ENCODE data around the gene CFAP46. TPM values are rescaled to one million over a fixed set of nuclear protein-coding genes. Genes with fewer than 3 reads are reported as not detected.

Gene CFAP46
- polyA plus RNA-seq, 1 of the 3 experiments (the other 2 are of a cell fraction), result 3.9 TPM

DNA sequence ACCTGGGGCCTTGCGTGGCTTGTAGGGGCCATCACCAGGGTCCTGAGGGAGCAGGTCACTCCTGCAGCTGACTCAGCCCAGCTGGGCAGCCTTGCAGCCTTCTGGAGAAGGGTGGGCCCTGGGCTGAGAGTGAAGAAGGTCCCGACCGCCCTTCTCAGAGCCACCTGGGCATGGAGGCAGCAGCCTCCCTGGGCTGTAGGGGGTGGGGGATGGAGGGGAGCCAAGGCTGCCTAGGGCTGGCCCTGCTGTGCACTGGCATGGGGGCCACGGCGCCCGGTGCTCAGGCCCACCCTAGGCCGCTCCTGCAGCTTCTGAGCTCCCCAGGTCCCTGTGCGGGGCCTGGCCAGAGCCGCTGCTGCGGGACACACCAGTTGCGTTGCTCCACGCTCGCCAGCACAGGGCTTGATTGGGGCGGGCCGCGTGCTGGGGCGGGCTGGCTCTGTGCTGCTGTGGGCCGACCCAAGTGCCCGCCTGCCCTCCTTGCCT, 92.8 kb downstream of the CFAP46 start:
- no peak overlapping the region for H3K4me3 ChIP-seq (ENCODE audit: low read depth in 2 of 2, low read length in 1 of 2)
- DNase-seq, result no peak
- no peaks in the 10 kb centered on the region for H3K27me3 ChIP-seq (ENCODE audit: insufficient read depth)
- H3K27ac ChIP-seq (ENCODE audit: low read depth in 2 of 2, low read length in 1 of 2), result no peak overlapping the region
- POLR2A ChIA-PET, result no interaction called here
- H3K9me3 ChIP-seq, result no peaks in the 10 kb centered on the region
- CTCF ChIA-PET, result interaction anchor here (1.1 to 1.3 kb wide), 3 partner anchors 11 to 195 kb away, joined by 3 to 4 read pairs (median 3); no protein-coding TSS in a partner anchor
- no peak overlapping the region for H3K9ac ChIP-seq
- H3K4me2 ChIP-seq, result no peak overlapping the region
- no peak overlapping the region for H2AFZ ChIP-seq (ENCODE audit: low read depth)
- 92% methylated on average over 8 of the region's 19 CpGs for WGBS (ENCODE audit: low lambda C conversion rate)
- no peaks in the 10 kb centered on the region for H3K79me2 ChIP-seq (ENCODE audit: insufficient read depth)
- H3K36me3 ChIP-seq (replicated peaks in 1 of 2; ENCODE audit: control insufficient read depth in 1 of 2, insufficient read depth in 2 of 2, low read length in 1 of 2), result no peaks in the 10 kb centered on the region
- TF ChIP-seq FOXM1 (IDR thresholded peaks at IDR 0.05; ENCODE audit: low read depth), result no peak
- no peak for TF ChIP-seq TEAD4 (IDR thresholded peaks at IDR 0.05; ENCODE audit: borderline replicate concordance, insufficient read depth)
- no peak for TF ChIP-seq GABPA (IDR thresholded peaks at IDR 0.05; ENCODE audit: low read depth)
- TF ChIP-seq, protein P1, sequence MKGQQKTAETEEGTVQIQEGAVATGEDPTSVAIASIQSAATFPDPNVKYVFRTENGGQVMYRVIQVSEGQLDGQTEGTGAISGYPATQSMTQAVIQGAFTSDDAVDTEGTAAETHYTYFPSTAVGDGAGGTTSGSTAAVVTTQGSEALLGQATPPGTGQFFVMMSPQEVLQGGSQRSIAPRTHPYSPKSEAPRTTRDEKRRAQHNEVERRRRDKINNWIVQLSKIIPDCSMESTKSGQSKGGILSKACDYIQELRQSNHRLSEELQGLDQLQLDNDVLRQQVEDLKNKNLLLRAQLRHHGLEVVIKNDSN (IDR thresholded peaks at IDR 0.05; ENCODE audit: borderline replicate concordance, low read depth), result no peak
- no peak for TF ChIP-seq JUND (IDR thresholded peaks at IDR 0.05)
- no peak for TF ChIP-seq ELF1 (IDR thresholded peaks at IDR 0.05)
- TF ChIP-seq MAX (IDR thresholded peaks at IDR 0.05; ENCODE audit: low read depth), result no peak
- TF ChIP-seq, protein P2, sequence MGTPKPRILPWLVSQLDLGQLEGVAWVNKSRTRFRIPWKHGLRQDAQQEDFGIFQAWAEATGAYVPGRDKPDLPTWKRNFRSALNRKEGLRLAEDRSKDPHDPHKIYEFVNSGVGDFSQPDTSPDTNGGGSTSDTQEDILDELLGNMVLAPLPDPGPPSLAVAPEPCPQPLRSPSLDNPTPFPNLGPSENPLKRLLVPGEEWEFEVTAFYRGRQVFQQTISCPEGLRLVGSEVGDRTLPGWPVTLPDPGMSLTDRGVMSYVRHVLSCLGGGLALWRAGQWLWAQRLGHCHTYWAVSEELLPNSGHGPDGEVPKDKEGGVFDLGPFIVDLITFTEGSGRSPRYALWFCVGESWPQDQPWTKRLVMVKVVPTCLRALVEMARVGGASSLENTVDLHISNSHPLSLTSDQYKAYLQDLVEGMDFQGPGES (IDR thresholded peaks at IDR 0.05; ENCODE audit: low read depth, low read length), result no peak
- no peak for TF ChIP-seq YY1 (IDR thresholded peaks at IDR 0.05; ENCODE audit: low read depth)
- no peak for TF ChIP-seq MXI1 (IDR thresholded peaks at IDR 0.05; ENCODE audit: low read depth, low read length)
- TF ChIP-seq SMC3 (IDR thresholded peaks at IDR 0.05; ENCODE audit: low read depth, low read length), result no peak
- TF ChIP-seq GATA2 (CRISPR knock-in tag; IDR thresholded peaks at IDR 0.05), result no peak
- TF ChIP-seq, protein P3, sequence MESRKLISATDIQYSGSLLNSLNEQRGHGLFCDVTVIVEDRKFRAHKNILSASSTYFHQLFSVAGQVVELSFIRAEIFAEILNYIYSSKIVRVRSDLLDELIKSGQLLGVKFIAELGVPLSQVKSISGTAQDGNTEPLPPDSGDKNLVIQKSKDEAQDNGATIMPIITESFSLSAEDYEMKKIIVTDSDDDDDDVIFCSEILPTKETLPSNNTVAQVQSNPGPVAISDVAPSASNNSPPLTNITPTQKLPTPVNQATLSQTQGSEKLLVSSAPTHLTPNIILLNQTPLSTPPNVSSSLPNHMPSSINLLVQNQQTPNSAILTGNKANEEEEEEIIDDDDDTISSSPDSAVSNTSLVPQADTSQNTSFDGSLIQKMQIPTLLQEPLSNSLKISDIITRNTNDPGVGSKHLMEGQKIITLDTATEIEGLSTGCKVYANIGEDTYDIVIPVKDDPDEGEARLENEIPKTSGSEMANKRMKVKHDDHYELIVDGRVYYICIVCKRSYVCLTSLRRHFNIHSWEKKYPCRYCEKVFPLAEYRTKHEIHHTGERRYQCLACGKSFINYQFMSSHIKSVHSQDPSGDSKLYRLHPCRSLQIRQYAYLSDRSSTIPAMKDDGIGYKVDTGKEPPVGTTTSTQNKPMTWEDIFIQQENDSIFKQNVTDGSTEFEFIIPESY (IDR thresholded peaks at IDR 0.05; ENCODE audit: borderline replicate concordance, low read depth), result no peak
- no peaks in the 10 kb centered on the region for H4K20me1 ChIP-seq (ENCODE audit: insufficient read depth)
- H3K9me2 ChIP-seq, result no peaks in the 10 kb centered on the region
- H3K4me1 ChIP-seq (ENCODE audit: control insufficient read depth in 1 of 2, insufficient read depth in 2 of 2, low read depth in 1 of 2, low read length in 1 of 2), result peaks cover 0 to 3% of the 10 kb centered on the region in 2 experiments; a peak in 1 of 4 replicates
- H3F3A ChIP-seq (replicated peaks; ENCODE audit: insufficient read depth), result no peaks in the 10 kb centered on the region

GRCh38 chr10:132848951-132849545, 93.3 kb downstream of the CFAP46 start:
- H3K9me3 ChIP-seq, result no peaks in the 10 kb centered on the region
- H3K4me3 ChIP-seq (ENCODE audit: low read depth in 2 of 2, low read length in 1 of 2), result no peak overlapping the region
- H2AFZ ChIP-seq (ENCODE audit: low read depth), result no peak overlapping the region
- H3K27me3 ChIP-seq (ENCODE audit: insufficient read depth), result no peaks in the 10 kb centered on the region
- H3F3A ChIP-seq (replicated peaks; ENCODE audit: insufficient read depth), result no peaks in the 10 kb centered on the region
- no peaks in the 10 kb centered on the region for H3K79me2 ChIP-seq (ENCODE audit: insufficient read depth)
- TF ChIP-seq, protein P2 (IDR thresholded peaks at IDR 0.05; ENCODE audit: low read depth, low read length), result no peak
- TF ChIP-seq MXI1 (IDR thresholded peaks at IDR 0.05; ENCODE audit: low read depth, low read length), result no peak
- TF ChIP-seq NFIC (IDR thresholded peaks at IDR 0.05; ENCODE audit: borderline replicate concordance), result no peak
- no peak for TF ChIP-seq SMC3 (IDR thresholded peaks at IDR 0.05; ENCODE audit: low read depth, low read length)
- no peak for TF ChIP-seq JUND (IDR thresholded peaks at IDR 0.05)
- TF ChIP-seq SIN3A (IDR thresholded peaks at IDR 0.05; ENCODE audit: borderline replicate concordance, low read depth, low read length), result no peak
- ChIA-PET POLR2A (no interaction called here), CTCF (interaction anchor here (1.2 to 1.3 kb wide), 2 partner anchors 55 to 195 kb away, joined by 3 to 4 read pairs; no protein-coding TSS in a partner anchor)
- H3K4me1 ChIP-seq (ENCODE audit: control insufficient read depth in 1 of 2, insufficient read depth in 2 of 2, low read depth in 1 of 2, low read length in 1 of 2), result peaks cover 0 to 3% of the 10 kb centered on the region in 2 experiments; a peak in 1 of 4 replicates
- no peaks in the 10 kb centered on the region for H3K9me2 ChIP-seq
- H3K36me3 ChIP-seq (replicated peaks in 1 of 2; ENCODE audit: control insufficient read depth in 1 of 2, insufficient read depth in 2 of 2, low read length in 1 of 2), result no peaks in the 10 kb centered on the region
- DNase-seq, result no peak
- H3K4me2 ChIP-seq, result no peak overlapping the region
- no peaks in the 10 kb centered on the region for H4K20me1 ChIP-seq (ENCODE audit: insufficient read depth)
- WGBS (ENCODE audit: low lambda C conversion rate), result 58% methylated on average over 5 of the region's 21 CpGs
- no peak overlapping the region for H3K27ac ChIP-seq (ENCODE audit: low read depth in 2 of 2, low read length in 1 of 2)
- no peak overlapping the region for H3K9ac ChIP-seq
